ENCODE data around the gene C5orf15.
"Not testable (repeated sequence)": the region's sequence is repeated elsewhere in the genome, so short reads cannot be mapped to it uniquely, and the experiment has no call there.

Gene C5orf15

DNA sequence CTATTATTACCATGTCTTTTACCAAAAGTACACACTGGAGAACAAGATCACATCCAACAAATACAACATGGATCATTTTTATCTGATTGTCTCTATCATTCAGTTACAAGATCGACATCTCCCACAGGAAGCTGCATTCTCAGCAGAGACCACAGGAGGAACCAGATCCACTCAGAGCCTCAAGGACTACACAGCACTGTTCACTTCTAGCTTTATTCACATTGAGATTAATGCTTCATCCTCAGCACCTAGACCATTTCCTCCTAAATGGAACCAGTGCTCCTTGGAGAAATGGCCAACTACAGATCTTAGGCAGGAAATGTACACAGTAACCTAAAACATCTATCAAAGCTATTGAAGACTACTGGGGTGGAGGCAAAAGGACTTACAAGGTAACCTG, 13.3 kb upstream of the C5orf15 start:
- TF ChIP-seq ZFX (IDR thresholded peaks at IDR 0.05; ENCODE audit: borderline replicate concordance): no peak
- TF ChIP-seq, protein P1, sequence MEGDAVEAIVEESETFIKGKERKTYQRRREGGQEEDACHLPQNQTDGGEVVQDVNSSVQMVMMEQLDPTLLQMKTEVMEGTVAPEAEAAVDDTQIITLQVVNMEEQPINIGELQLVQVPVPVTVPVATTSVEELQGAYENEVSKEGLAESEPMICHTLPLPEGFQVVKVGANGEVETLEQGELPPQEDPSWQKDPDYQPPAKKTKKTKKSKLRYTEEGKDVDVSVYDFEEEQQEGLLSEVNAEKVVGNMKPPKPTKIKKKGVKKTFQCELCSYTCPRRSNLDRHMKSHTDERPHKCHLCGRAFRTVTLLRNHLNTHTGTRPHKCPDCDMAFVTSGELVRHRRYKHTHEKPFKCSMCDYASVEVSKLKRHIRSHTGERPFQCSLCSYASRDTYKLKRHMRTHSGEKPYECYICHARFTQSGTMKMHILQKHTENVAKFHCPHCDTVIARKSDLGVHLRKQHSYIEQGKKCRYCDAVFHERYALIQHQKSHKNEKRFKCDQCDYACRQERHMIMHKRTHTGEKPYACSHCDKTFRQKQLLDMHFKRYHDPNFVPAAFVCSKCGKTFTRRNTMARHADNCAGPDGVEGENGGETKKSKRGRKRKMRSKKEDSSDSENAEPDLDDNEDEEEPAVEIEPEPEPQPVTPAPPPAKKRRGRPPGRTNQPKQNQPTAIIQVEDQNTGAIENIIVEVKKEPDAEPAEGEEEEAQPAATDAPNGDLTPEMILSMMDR (IDR thresholded peaks at IDR 0.05): no peak
- no peak overlapping the region for H3K27ac ChIP-seq

DNA sequence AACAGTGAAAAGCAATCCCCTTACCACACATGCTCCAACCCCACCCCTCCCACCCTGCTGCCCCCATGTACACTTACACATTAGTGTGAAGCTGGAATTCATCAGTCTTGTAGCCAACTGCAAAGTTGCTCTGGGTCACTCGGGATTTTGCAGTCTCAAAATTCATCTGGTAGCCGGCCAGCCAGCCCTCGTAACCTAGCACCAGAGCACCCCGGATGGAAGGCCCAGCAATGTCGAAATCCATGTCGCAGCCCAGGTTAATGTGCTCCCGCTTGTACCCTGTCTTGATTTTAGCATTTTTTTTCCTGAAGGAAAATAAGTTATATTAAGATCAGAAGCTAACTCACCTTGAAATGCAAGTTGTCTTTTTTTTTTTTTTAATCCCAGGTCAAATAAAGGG, 12.2 kb upstream of the C5orf15 start:
- TF ChIP-seq, protein P1 (IDR thresholded peaks at IDR 0.05): no peak
- H3K27ac ChIP-seq: no peak overlapping the region

DNA sequence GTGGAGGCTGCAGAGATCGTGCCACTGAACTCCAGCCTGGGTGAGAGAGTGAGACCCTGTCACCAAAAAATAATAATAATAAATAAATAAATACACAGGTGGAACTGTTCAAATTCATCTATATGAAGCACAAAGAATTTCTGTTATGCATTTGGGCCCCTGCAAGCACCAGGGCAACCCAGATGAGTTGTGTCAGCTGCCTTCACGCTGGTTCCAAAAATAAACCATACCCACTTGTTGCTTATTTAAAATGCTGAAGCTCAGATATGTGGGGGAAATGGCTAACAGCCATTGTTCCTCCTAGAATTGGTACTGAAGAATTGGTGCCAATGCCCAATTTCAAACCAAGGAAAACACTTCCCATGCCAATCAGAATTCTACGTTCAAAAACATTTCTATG, 10.5 kb upstream of the C5orf15 start:
- TF ChIP-seq, protein P1 (IDR thresholded peaks at IDR 0.05): no peak
- H3K27ac ChIP-seq: no peak overlapping the region

DNA sequence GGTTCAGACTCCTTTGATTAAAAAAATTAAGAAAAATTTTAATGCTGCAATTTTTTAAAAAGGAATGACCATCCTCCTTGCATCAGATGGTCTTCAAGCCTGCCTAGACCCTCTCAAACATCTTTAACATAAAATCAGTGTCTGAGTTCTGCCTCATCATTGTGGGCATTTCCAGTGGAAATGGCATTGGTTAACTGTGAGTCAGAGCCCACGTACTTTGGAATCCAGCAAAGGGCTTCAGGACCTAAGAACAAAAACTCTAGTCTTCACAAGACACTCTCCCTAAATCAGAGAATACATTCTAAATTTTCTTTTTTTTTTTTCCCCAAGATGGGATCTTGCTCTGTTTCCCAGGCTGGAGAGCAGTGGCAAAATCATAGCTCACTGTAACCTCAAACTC, 9.4 kb upstream of the C5orf15 start:
- no peak overlapping the region for H3K27ac ChIP-seq
- TF ChIP-seq ZFX (IDR thresholded peaks at IDR 0.05; ENCODE audit: borderline replicate concordance): no peak
- TF ChIP-seq, protein P1 (IDR thresholded peaks at IDR 0.05): no peak

DNA sequence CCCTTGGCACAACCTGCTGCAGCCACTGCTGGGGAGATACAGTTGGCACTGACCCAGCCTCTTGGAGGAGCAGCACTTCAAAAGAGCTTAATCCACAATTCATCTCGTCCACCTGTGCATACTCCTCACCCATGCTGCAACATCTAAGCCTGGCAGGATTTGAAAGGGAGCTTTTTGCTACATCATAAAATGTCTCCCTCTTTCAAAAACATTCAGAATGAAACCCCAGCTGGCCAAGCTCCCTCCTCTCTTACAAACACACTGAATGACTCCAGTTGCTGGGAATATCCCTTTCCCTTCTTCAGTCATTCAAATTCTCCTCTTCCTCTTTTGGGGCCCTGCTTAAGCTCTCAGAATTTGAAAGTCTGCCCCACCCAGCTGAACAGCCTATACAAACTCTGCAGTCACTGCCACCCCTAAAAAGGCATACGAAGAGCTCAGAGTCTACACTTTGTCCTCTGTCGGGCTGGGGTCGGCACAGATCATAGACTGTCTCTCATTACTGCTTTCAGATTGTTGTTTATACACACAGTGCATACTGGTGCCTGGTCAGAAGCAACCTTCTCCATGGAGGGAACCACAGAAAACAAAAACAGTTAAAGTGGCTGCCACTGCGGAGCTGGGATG, 8.8 kb upstream of the C5orf15 start:
- TF ChIP-seq ZFX (IDR thresholded peaks at IDR 0.05; ENCODE audit: borderline replicate concordance): no peak
- TF ChIP-seq, protein P1 (IDR thresholded peaks at IDR 0.05): no peak
- no peak overlapping the region for H3K27ac ChIP-seq

DNA sequence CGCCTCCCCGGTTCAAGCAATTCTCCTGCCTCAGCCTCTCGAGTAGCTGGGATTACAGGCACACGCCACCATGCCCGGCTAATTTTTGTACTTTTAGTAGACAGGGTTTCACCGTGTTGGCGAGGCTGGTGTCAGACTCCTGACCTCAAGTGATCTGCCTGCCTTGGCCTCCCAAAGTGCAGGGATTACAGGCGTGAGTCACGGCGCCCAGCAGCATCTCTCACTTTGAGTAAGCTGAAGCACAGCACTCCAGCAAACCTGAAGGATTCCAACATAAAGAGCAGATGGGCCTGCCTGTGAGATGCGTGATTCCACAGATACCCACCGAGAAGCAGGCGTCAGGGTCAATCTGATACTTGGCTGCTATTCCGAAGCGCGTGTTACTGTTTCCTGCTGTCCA, 7.1 kb upstream of the C5orf15 start:
- not testable (repeated sequence) for H3K27ac ChIP-seq

DNA sequence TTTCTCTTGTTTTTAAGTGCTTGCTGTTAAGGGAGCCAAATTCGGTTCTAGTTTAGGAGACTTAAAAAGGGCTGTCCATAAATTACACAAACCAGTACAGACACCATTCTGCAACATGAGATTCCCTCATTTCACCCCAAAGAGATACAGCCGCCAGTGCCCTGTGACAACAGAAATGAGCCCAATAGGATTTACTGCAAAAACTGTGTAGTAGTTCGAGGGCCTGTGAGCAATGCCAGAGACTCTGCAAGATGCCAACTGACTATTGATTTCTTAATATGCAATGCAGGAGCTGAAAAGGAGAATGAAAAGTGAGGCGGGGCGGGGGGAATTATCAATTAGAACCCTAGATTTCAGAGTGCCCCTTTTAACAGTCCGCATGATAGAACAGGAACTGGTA, 5.7 kb upstream of the C5orf15 start:
- H3K27ac ChIP-seq: no peak overlapping the region
- TF ChIP-seq ZFX (IDR thresholded peaks at IDR 0.05; ENCODE audit: borderline replicate concordance): no peak
- TF ChIP-seq, protein P1 (IDR thresholded peaks at IDR 0.05): no peak

DNA sequence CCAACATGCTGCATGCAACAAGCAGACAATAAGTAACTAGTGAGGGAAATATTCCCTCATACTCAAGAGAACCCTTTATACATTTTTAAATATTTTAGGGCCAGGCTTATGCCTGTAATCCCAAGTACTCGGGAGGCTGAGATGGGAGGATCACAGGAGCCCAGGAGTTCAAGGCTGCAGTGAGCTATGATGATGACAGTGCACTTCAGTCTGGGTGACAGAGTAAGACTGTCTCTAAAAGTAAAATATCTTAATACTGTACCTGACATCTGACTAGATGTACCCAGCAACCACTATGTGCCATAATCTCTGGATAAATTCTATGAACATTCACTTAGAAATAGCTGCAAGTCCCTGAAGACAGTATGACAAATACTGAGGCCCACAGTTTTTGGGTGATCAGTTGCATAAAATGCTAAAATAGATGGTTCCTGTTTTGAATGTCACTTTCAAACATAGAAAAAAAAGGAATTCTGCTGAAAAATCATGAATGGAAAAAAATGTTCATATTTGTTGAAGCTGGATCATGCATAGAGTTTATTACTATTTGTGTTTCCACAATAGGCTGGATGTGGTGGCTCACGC, 2.0 kb upstream of the C5orf15 start:
- 0 out of 2 replicates have a peak overlapping the region, but pooled peaks have one; percentile 59 for H3K27ac ChIP-seq
- TF ChIP-seq, protein P1 (IDR thresholded peaks at IDR 0.05): no peak
- TF ChIP-seq ZFX (IDR thresholded peaks at IDR 0.05; ENCODE audit: borderline replicate concordance): no peak

All from 22Rv1 (cell line).